Choroid plexus epithelial cell (primary cell): ENCODE measurements around the gene MCEE.

Experiments
- DNase-seq: peaks from one replicate; pipeline ENCODE4 v3.0.0-alpha.2; 2010; ENCODE audit warnings: low read depth
- H3K4me3 ChIP-seq: 2 replicates; pipeline ENCODE4 v1.5.1; 2011; ENCODE audit warnings: low read depth, mild to moderate bottlenecking, control low read depth, low read length, moderate library complexity
- CTCF ChIP-seq: conservative IDR thresholded peaks from 2 replicates; pipeline ENCODE4 v1.5.1; 2011; ENCODE audit warnings: low read depth, mild to moderate bottlenecking, control low read depth, inconsistent platforms, low read length, moderate library complexity

The MCEE gene

GRCh38 chr2:71060871-71061270 lies 69.2 kb downstream of the MCEE start:
- no peak for TF ChIP-seq CTCF
- DNase-seq = peak; percentile 5
- H3K4me3 ChIP-seq = no peak overlapping the region

- no peak for TF ChIP-seq CTCF
- no peak for DNase-seq
- H3K4me3 ChIP-seq = no peak overlapping the region
Measured at GRCh38 chr2:71060211-71060610, 69.8 kb downstream of the MCEE start.
